Measurements from ENCODE around the gene MB.
A peak's percentile ranks its signal among the peaks of the same experiment; 100 is the strongest.
"Not testable (repeated sequence)": the region's sequence is repeated elsewhere in the genome, so short reads cannot be mapped to it uniquely, and the experiment has no call there.

MB gene

DNA sequence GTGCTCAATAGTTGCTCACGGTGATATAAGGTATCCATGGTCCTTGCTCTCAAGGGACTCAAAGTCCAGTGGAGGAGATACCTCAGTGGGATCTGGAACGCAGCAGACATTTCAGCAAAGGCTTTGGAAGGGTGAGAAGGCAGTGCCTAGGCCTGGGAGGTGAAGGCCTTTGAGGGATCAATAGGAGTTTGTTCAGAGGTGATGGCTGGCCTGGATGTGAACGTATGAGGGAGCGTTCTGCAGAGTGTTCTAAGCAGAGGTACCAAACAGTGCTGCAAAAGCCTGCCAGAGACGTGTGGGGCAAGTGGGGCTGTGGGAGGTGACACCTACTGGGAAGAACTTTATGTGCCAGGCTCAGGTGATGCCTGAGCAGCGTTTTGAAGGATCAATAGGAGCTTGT lies 7.4 kb upstream of the MB start:
- H3K9ac ChIP-seq (ENCODE audit: low read length) = no peak overlapping the region
- no peak overlapping the region for H2BK5ac ChIP-seq (ENCODE audit: low read depth, low read length, poor library complexity)
- no peak overlapping the region for H2AFZ ChIP-seq (ENCODE audit: insufficient read depth, low read length, poor library complexity)
- peaks cover 6% of the 10 kb centered on the region for H3K79me1 ChIP-seq (ENCODE audit: low read length)
- no peak overlapping the region for H3K27ac ChIP-seq (ENCODE audit: low read depth, low read length)
- peaks cover 2% of the 10 kb centered on the region in 2 experiments for H3K4me1 ChIP-seq (ENCODE audit: control insufficient read depth in 1 of 2, insufficient read depth in 2 of 2, low read length in 2 of 2)
- WGBS (ENCODE audit: extremely low coverage, insufficient coverage, insufficient read length) = no CpG with 5 or more reads among the region's 6 CpGs
- H2BK120ac ChIP-seq (ENCODE audit: insufficient read depth, low read length, poor library complexity) = no peak overlapping the region
- no peak overlapping the region for H2AK5ac ChIP-seq (ENCODE audit: low read length)
- H3K36me3 ChIP-seq (ENCODE audit: control insufficient read depth in 1 of 2, insufficient read depth in 2 of 2, low read length in 2 of 2) = no peaks in the 10 kb centered on the region
- H3K79me2 ChIP-seq (ENCODE audit: control insufficient read depth, insufficient read depth, low read length, poor library complexity) = no peaks in the 10 kb centered on the region
- H4K8ac ChIP-seq (ENCODE audit: low read depth, low read length) = no peak overlapping the region
- H3K18ac ChIP-seq (ENCODE audit: low read length) = no peak overlapping the region
- no peak overlapping the region for H4K91ac ChIP-seq (ENCODE audit: low read depth, low read length)
- H2BK12ac ChIP-seq (ENCODE audit: low read length) = no peak overlapping the region
- H3K27me3 ChIP-seq (ENCODE audit: insufficient read depth, low read length) = no peaks in the 10 kb centered on the region
- H3K9me3 ChIP-seq (ENCODE audit: insufficient read depth, low read depth, low read length) = no peaks in the 10 kb centered on the region
- DNase-seq = no peak
- no peak overlapping the region for H3K4me3 ChIP-seq (ENCODE audit: low read depth, low read length)
- no peak overlapping the region for H3K23ac ChIP-seq (ENCODE audit: low read length)
- no peak overlapping the region for H3K14ac ChIP-seq (ENCODE audit: low read length)
- no peak overlapping the region for H4K12ac ChIP-seq (ENCODE audit: low read depth, low read length)
- no peak overlapping the region for H3K4me2 ChIP-seq (ENCODE audit: low read length)
- no peak overlapping the region for H3K4ac ChIP-seq (ENCODE audit: low read depth, low read length)

DNA sequence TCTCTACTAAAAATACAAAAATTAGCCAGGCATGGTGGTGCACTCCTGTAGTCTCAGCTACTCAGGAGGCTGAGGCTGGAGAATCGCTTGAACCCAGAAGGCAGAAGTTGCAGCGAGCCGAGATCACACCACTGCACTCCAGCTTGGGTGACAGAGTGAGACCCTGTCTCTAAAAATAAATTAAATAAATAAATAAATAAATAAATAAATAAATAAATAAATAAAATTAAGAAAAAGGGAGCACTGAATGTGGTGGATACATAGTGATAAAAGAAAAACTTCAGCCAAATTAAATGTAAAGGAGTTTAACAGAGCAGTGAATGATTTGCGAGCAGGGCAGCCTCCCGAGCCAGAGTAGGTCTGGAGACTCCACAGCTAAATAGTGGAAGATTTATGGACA lies 6.8 kb upstream of the MB start:
- H3K23ac ChIP-seq (ENCODE audit: low read length); H2AK5ac ChIP-seq (ENCODE audit: low read length); H2BK5ac ChIP-seq (ENCODE audit: low read depth, low read length, poor library complexity); H3K27ac ChIP-seq (ENCODE audit: low read depth, low read length); H3K4me2 ChIP-seq (ENCODE audit: low read length); H3K79me1 ChIP-seq (ENCODE audit: low read length); H3K14ac ChIP-seq (ENCODE audit: low read length); H2BK12ac ChIP-seq (ENCODE audit: low read length); H2AFZ ChIP-seq (ENCODE audit: insufficient read depth, low read length, poor library complexity); H4K91ac ChIP-seq (ENCODE audit: low read depth, low read length); H3K9me3 ChIP-seq (ENCODE audit: insufficient read depth, low read depth, low read length); H3K9ac ChIP-seq (ENCODE audit: low read length); H3K4ac ChIP-seq (ENCODE audit: low read depth, low read length); H3K27me3 ChIP-seq (ENCODE audit: insufficient read depth, low read length); H3K79me2 ChIP-seq (ENCODE audit: control insufficient read depth, insufficient read depth, low read length, poor library complexity); DNase-seq; H4K8ac ChIP-seq (ENCODE audit: low read depth, low read length); H3K4me1 ChIP-seq (ENCODE audit: control insufficient read depth in 1 of 2, insufficient read depth in 2 of 2, low read length in 2 of 2); H4K12ac ChIP-seq (ENCODE audit: low read depth, low read length); H3K18ac ChIP-seq (ENCODE audit: low read length); H3K4me3 ChIP-seq (ENCODE audit: low read depth, low read length); H3K36me3 ChIP-seq (ENCODE audit: control insufficient read depth in 1 of 2, insufficient read depth in 2 of 2, low read length in 2 of 2); H2BK120ac ChIP-seq (ENCODE audit: insufficient read depth, low read length, poor library complexity): not testable (repeated sequence)
- WGBS (ENCODE audit: extremely low coverage, insufficient coverage, insufficient read length) = no CpG with 5 or more reads among the region's 5 CpGs

DNA sequence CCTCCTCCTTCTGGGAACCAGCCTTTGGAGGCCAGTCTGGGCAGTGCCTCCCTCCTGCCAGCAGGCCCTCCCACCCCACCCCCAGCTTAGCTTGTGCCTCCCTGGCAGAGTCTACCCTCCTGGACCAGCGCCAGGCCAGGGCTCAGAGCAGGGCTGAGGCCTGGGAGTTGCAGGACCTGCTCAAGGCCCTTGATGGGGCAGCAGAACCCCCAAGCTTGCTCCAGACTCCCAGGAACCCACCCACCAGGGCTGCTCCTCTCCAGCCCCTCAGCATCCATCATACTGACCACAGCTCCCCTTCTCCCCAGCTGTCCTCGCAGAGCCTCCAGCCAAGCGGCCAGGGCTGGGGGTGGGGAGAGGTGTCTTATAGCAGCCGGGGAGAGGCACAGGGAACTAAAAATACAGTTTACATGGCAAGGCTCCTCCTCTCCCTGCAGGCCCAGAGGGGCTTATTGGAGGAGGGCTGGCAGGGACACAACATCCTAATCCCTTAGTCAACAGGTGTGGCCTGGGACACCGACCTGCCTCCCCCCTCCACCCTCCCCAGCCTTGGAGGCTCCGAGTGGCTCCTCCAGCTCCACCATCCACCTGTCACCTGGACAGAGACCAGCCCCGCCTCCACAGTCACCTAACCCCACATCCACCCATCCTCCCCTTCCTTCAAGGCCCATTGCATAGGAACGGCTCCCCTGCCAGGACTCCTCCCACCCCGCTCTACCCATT lies 5.2 kb upstream of the MB start:
- H3K4me1 ChIP-seq (ENCODE audit: control insufficient read depth in 1 of 2, insufficient read depth in 2 of 2, low read length in 2 of 2) = no peaks in the 10 kb centered on the region
- no peak overlapping the region for H3K4me2 ChIP-seq (ENCODE audit: low read length)
- no peak overlapping the region for H3K9ac ChIP-seq (ENCODE audit: low read length)
- WGBS (ENCODE audit: extremely low coverage, insufficient coverage, insufficient read length) = no CpG with 5 or more reads among the region's 9 CpGs
- H4K91ac ChIP-seq (ENCODE audit: low read depth, low read length) = no peak overlapping the region
- H3K79me1 ChIP-seq (ENCODE audit: low read length) = peaks cover under 1% of the 10 kb centered on the region
- no peaks in the 10 kb centered on the region for H3K36me3 ChIP-seq (ENCODE audit: control insufficient read depth in 1 of 2, insufficient read depth in 2 of 2, low read length in 2 of 2)
- H2BK5ac ChIP-seq (ENCODE audit: low read depth, low read length, poor library complexity) = no peak overlapping the region
- no peak overlapping the region for H3K14ac ChIP-seq (ENCODE audit: low read length)
- no peaks in the 10 kb centered on the region for H3K27me3 ChIP-seq (ENCODE audit: insufficient read depth, low read length)
- H3K27ac ChIP-seq (ENCODE audit: low read depth, low read length) = no peak overlapping the region
- H4K12ac ChIP-seq (ENCODE audit: low read depth, low read length) = no peak overlapping the region
- H3K23ac ChIP-seq (ENCODE audit: low read length) = no peak overlapping the region
- H2AK5ac ChIP-seq (ENCODE audit: low read length) = peak overlapping the region; percentile 55
- no peaks in the 10 kb centered on the region for H3K9me3 ChIP-seq (ENCODE audit: insufficient read depth, low read depth, low read length)
- no peak overlapping the region for H2BK12ac ChIP-seq (ENCODE audit: low read length)
- no peak for DNase-seq
- no peak overlapping the region for H2BK120ac ChIP-seq (ENCODE audit: insufficient read depth, low read length, poor library complexity)
- H4K8ac ChIP-seq (ENCODE audit: low read depth, low read length) = no peak overlapping the region
- H3K4ac ChIP-seq (ENCODE audit: low read depth, low read length) = no peak overlapping the region
- no peak overlapping the region for H2AFZ ChIP-seq (ENCODE audit: insufficient read depth, low read length, poor library complexity)
- H3K18ac ChIP-seq (ENCODE audit: low read length) = no peak overlapping the region
- H3K79me2 ChIP-seq (ENCODE audit: control insufficient read depth, insufficient read depth, low read length, poor library complexity) = no peaks in the 10 kb centered on the region
- no peak overlapping the region for H3K4me3 ChIP-seq (ENCODE audit: low read depth, low read length)

DNA sequence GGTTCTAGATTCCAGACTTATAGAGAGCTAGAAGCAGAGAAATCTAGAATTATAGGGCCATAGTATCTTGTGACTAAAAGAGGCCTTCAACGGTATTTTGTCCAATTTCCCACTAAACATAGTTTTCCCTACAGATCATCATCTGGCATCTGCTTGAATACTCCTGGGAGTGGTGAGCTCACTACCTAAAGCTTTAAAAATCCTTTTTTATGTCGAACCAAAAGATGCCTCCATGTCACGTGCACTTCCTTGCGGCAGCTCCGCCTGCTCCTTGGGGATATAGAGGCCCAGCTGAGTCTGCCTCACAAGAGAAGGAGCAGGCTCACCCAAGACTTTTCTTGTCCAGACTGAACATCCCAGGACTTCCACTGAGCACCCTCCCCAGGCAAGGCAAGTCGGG lies 4.3 kb upstream of the MB start:
- Histone ChIP-seq H3K27ac (ENCODE audit: low read depth, low read length) (no peak overlapping the region), H2AK5ac (ENCODE audit: low read length) (no peak overlapping the region), H2BK5ac (ENCODE audit: low read depth, low read length, poor library complexity) (no peak overlapping the region), H4K8ac (ENCODE audit: low read depth, low read length) (no peak overlapping the region), H3K27me3 (ENCODE audit: insufficient read depth, low read length) (no peaks in the 10 kb centered on the region), H2BK120ac (ENCODE audit: insufficient read depth, low read length, poor library complexity) (no peak overlapping the region), H4K12ac (ENCODE audit: low read depth, low read length) (no peak overlapping the region), H3K79me2 (ENCODE audit: control insufficient read depth, insufficient read depth, low read length, poor library complexity) (no peaks in the 10 kb centered on the region), H3K4ac (ENCODE audit: low read depth, low read length) (no peak overlapping the region), H3K4me3 (ENCODE audit: low read depth, low read length) (no peak overlapping the region), H3K36me3 (ENCODE audit: control insufficient read depth in 1 of 2, insufficient read depth in 2 of 2, low read length in 2 of 2) (no peaks in the 10 kb centered on the region), H3K4me1 (ENCODE audit: control insufficient read depth in 1 of 2, insufficient read depth in 2 of 2, low read length in 2 of 2) (no peaks in the 10 kb centered on the region), H2BK12ac (ENCODE audit: low read length) (no peak overlapping the region), H3K9me3 (ENCODE audit: insufficient read depth, low read depth, low read length) (no peaks in the 10 kb centered on the region), H3K18ac (ENCODE audit: low read length) (no peak overlapping the region), H3K23ac (ENCODE audit: low read length) (no peak overlapping the region), H3K14ac (ENCODE audit: low read length) (no peak overlapping the region), H4K91ac (ENCODE audit: low read depth, low read length) (no peak overlapping the region), H2AFZ (ENCODE audit: insufficient read depth, low read length, poor library complexity) (no peak overlapping the region), H3K79me1 (ENCODE audit: low read length) (no peaks in the 10 kb centered on the region), H3K4me2 (ENCODE audit: low read length) (no peak overlapping the region), H3K9ac (ENCODE audit: low read length) (no peak overlapping the region)
- WGBS (ENCODE audit: extremely low coverage, insufficient coverage, insufficient read length) = no CpG with 5 or more reads among the region's 6 CpGs
- DNase-seq = peak in 1 of 2 donors; percentile 33

All from trophoblast cell (in vitro differentiated cells and primary cell).